Smooth muscle cell (in vitro differentiated cells): ENCODE results near the gene VSX1. TPM values are rescaled to one million over a fixed set of nuclear protein-coding genes. Genes with fewer than 3 reads are reported as not detected.

Experiments used
- DNase-seq: peaks from one replicate; lab custom pipeline; 2025; ENCODE audit not compliant: unreplicated experiment; lab: John Stamatoyannopoulos, UW
- H2AFZ ChIP-seq: fragments of 200-600 bp; sonication (generic); 2 replicates; pipeline ENCODE4 v1.6.0; 2016; ENCODE audit warnings: antibody characterized with exemption, low read depth, mild to moderate bottlenecking
- H3F3A ChIP-seq: fragments of 200-600 bp; sonication (generic); 2 replicates; pipeline ENCODE4 v1.6.0; 2017; ENCODE audit warnings: antibody characterized with exemption, low read depth
- H3K27ac ChIP-seq: fragments of 200-600 bp; sonication (generic); 2 replicates; pipeline ENCODE4 v1.5.1; 2016; ENCODE audit warnings: low read depth, mild to moderate bottlenecking
- H3K27me3 ChIP-seq: fragments of 200-600 bp; sonication (generic); 2 replicates; pipeline ENCODE4 v1.6.1; 2016; ENCODE audit warnings: low read depth, mild to moderate bottlenecking
- H3K36me3 ChIP-seq: fragments of 200-600 bp; sonication (generic); 2 replicates; pipeline ENCODE4 v1.5.1; 2016; ENCODE audit warnings: low read depth
- H3K4me1 ChIP-seq: fragments of 200-600 bp; sonication (generic); 2 replicates; pipeline ENCODE4 v1.5.1; 2016; ENCODE audit warnings: low read depth
- H3K4me2 ChIP-seq: fragments of 200-600 bp; sonication (generic); 2 replicates; pipeline ENCODE4 v1.6.0; 2016; ENCODE audit warnings: mild to moderate bottlenecking
- H3K4me3 ChIP-seq: fragments of 200-600 bp; sonication (generic); 2 replicates; pipeline ENCODE4 v1.5.1; 2016; ENCODE audit warnings: mild to moderate bottlenecking
- H3K79me2 ChIP-seq: fragments of 200-600 bp; sonication (generic); 2 replicates; pipeline ENCODE4 v1.6.0; 2016; ENCODE audit warnings: low read depth, mild to moderate bottlenecking
- H3K9ac ChIP-seq: fragments of 200-600 bp; sonication (generic); 2 replicates; pipeline ENCODE4 v1.6.0; 2016; ENCODE audit warnings: low read depth
- H3K9me3 ChIP-seq: fragments of 200-600 bp; sonication (generic); replicated peaks from 2 replicates; pipeline ENCODE4 v1.5.1; 2016; ENCODE audit warnings: low read depth
- H4K20me1 ChIP-seq: fragments of 200-600 bp; sonication (generic); 2 replicates; pipeline ENCODE4 v1.6.0; 2016; ENCODE audit warnings: low read depth
- WGBS: methylation state at CpG from one replicate; pipeline ENCODE4 v1.1.7; 2016; ENCODE audit warnings: low lambda C conversion rate; 5-methylcytosine and 5-hydroxymethylcytosine counted together
- polyA plus RNA-seq: library from polyadenylated mRNA; unstranded; fragments of >200 nt; fragmentation: Nextera tagmentation; extraction: Ambion mirVana; gene quantifications from 2 replicates; pipeline ENCODE4 v1.2.1, GENCODE V29; 2016
- total RNA-seq: library from RNA; depleted of rRNA; stranded (reverse); fragments of >200 nt; gene quantifications from 2 replicates; pipeline ENCODE4 v1.2.3, GENCODE V29; 2014
- TF ChIP-seq, protein P1 (sequence below): fragments of 200-600 bp; sonication (generic); IDR thresholded peaks from 2 replicates; pipeline ENCODE4 v1.5.1; 2017; ENCODE audit warnings: borderline replicate concordance, mild to moderate bottlenecking, antibody characterized with exemption; ENCODE audit not compliant: insufficient read depth, poor library complexity, severe bottlenecking

The VSX1 gene
- total and polyA plus RNA-seq, 2 experiments from 2014 or later, result not detected

DNA sequence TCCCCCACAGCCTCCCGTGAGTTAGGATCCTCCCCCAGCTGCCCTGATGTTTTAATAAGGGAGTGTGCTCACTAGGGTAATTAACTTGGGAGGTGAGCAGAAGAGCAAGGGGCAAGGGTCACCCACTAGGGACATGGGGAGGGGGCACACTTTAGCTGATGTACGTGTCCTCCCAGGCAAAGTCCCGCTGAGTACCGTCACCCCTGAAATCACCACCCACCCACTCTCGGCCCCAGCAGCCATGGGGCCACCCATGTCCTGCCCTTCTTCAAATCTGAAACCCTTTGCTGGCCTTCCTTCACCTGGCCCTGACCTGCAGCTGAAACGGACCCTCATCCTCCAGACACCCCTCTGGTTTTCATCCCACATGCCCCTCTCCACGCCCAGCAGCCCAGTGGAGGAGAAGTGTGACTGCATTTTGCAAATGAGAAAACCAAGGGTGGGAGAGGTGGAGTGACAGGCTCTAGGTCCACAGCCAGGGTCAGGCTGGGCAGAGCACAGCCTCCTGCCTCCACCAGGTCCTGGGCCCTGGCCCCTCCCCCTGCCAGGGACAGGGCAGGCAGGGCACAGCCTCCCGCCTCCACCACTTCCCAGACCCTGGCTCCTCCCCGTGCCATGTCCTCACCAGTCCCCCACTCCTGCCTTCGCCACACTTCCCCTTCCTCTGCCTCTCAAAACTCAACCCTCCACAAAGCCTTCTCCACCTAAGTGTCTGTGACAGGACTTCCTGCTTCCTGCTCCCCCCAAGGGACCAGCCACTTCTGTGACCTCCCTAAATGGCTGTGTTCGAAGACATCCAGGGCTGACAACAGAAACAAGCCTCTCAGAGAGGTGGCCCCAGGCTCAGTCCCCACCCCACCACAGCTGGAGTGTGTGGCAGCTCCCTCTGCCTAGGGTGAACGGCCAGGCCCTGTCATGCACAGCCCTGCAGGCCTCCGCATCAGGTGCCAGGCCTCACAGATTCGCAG is 39.1 kb downstream of the VSX1 start:
- DNase-seq, result no peak

DNA sequence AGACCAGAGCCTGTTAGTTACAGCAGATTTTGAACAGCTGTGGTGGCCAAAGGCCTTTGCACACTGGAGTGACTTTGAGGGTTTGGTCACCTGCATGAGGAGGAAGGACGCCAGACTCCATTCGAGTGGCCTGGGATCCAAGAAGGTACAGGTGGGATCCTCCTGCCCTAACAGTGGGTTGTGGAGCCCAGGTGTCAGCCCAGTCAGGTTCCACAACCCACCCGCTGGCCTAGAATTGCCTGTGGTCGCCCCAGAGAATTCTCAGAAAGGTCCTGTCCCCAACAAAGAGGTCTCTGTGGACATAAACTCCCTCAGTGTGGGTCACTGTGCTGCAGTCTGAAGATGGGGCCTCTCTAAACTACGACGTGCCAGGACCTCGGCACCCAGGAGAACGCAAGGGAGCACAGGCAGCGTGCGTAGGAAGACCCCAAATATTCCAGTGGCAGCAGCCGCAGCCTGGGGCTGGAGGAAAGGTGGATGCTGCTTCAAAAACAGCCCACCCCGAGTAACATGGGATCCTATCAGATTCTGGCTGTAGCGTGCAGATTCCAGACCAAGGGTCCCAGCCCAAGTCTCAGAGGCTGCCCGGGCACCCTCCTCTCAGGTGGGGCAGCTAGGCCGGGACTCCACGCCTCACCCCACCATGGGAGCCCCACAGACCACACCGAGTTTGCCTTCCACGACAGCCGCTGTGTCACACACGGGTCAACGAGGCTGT is 40.0 kb downstream of the VSX1 start:
- no peak for DNase-seq
- Histone ChIP-seq H3K36me3 (no peaks in the 10 kb centered on the region), H3K4me1 (no peaks in the 10 kb centered on the region), H2AFZ (no peak overlapping the region), H3K4me3 (no peak overlapping the region), H3K9ac (no peak overlapping the region), H3F3A (no peaks in the 10 kb centered on the region), H3K27me3 (no peaks in the 10 kb centered on the region), H3K9me3 (no peaks in the 10 kb centered on the region), H4K20me1 (no peaks in the 10 kb centered on the region), H3K4me2 (no peak overlapping the region), H3K27ac (no peak overlapping the region), H3K79me2 (no peaks in the 10 kb centered on the region)
- WGBS, result 96% methylated on average over 21 of the region's 21 CpGs
- TF ChIP-seq, protein P1, sequence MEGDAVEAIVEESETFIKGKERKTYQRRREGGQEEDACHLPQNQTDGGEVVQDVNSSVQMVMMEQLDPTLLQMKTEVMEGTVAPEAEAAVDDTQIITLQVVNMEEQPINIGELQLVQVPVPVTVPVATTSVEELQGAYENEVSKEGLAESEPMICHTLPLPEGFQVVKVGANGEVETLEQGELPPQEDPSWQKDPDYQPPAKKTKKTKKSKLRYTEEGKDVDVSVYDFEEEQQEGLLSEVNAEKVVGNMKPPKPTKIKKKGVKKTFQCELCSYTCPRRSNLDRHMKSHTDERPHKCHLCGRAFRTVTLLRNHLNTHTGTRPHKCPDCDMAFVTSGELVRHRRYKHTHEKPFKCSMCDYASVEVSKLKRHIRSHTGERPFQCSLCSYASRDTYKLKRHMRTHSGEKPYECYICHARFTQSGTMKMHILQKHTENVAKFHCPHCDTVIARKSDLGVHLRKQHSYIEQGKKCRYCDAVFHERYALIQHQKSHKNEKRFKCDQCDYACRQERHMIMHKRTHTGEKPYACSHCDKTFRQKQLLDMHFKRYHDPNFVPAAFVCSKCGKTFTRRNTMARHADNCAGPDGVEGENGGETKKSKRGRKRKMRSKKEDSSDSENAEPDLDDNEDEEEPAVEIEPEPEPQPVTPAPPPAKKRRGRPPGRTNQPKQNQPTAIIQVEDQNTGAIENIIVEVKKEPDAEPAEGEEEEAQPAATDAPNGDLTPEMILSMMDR, result no peak

More for the DNA sequence above, 39.1 kb downstream of the VSX1 start:
- no peak overlapping the region for H3K9ac ChIP-seq
- H3K4me2 ChIP-seq, result no peak overlapping the region
- no peak overlapping the region for H3K4me3 ChIP-seq
- no peaks in the 10 kb centered on the region for H3K79me2 ChIP-seq
- H3F3A ChIP-seq, result no peaks in the 10 kb centered on the region
- WGBS, result 88% methylated on average over 13 of the region's 14 CpGs
- no peaks in the 10 kb centered on the region for H3K4me1 ChIP-seq
- H3K27me3 ChIP-seq, result no peaks in the 10 kb centered on the region
- TF ChIP-seq, protein P1, result no peak
- no peaks in the 10 kb centered on the region for H3K36me3 ChIP-seq
- no peaks in the 10 kb centered on the region for H4K20me1 ChIP-seq
- H3K9me3 ChIP-seq, result no peaks in the 10 kb centered on the region
- no peak overlapping the region for H3K27ac ChIP-seq
- no peak overlapping the region for H2AFZ ChIP-seq

DNA sequence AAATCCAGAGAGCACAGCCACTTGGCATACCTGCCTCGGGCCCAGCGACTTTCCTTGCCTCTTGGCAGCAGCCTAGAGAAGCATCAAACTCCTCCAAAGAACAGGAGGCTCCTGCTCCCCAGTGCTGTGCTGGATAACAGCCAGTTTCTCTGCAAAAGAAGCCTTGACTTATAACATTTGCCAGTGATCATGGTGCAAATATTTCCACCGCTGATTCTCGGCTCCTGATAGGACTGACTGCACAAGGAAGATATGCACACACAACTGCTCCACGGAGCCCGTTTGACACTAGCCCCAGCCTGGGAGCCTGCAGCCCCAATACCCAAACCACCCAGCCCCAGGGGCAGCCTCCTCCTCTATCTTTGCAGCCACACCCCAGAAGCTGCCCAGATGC is 41.5 kb downstream of the VSX1 start:
- Histone ChIP-seq H3K4me3 (no peak overlapping the region), H2AFZ (no peak overlapping the region), H3K9me3 (no peaks in the 10 kb centered on the region), H3K27ac (no peak overlapping the region), H3K4me1 (no peaks in the 10 kb centered on the region), H3K36me3 (no peaks in the 10 kb centered on the region), H3K27me3 (no peaks in the 10 kb centered on the region), H3K79me2 (no peaks in the 10 kb centered on the region), H3F3A (no peaks in the 10 kb centered on the region), H3K4me2 (no peak overlapping the region), H3K9ac (no peak overlapping the region), H4K20me1 (no peaks in the 10 kb centered on the region)
- no peak for DNase-seq
- TF ChIP-seq, protein P1, result no peak
- WGBS, result 77% methylated on average over 6 of the region's 6 CpGs
